Urinary bladder (tissue), 4 donors: ENCODE measurements around the gene YIPF2. TPM values are rescaled to one million over a fixed set of nuclear protein-coding genes. Genes with fewer than 3 reads are reported as not detected.

ENCODE experiments used
- DNase-seq: peaks from one replicate; pipeline ENCODE4 v3.0.0-alpha.2; 2015; ENCODE audit errors: extremely low spot score
- H3K27ac ChIP-seq: one replicate; pipeline ENCODE4 v1.5.1; 2013; ENCODE audit warnings: low read depth, mild to moderate bottlenecking, moderate library complexity
- H3K36me3 ChIP-seq: one replicate; pipeline ENCODE4 v1.6.1; 2013; ENCODE audit warnings: mild to moderate bottlenecking, moderate library complexity; ENCODE audit not compliant: insufficient read depth
- H3K4me1 ChIP-seq: one replicate; pipeline ENCODE4 v1.6.1; 2013; ENCODE audit warnings: mild to moderate bottlenecking, moderate library complexity; ENCODE audit not compliant: insufficient read depth
- H3K4me3 ChIP-seq: one replicate; pipeline ENCODE4 v1.5.1; 2013; ENCODE audit warnings: low read depth, low read length
- WGBS: extraction: QIAGEN DNeasy Blood & Tissue Kit; methylation state at CpG from one replicate; pipeline ENCODE4 v1.1.7; 2013; 5-methylcytosine and 5-hydroxymethylcytosine counted together
- polyA plus RNA-seq: library from polyadenylated mRNA; stranded (reverse); fragments of 200-250 nt; gene quantifications from one replicate; pipeline ENCODE4 v1.2.3, GENCODE V29; 2013
- total RNA-seq: library from RNA; depleted of rRNA; stranded (reverse); fragments of >200 nt; gene quantifications from one replicate; pipeline ENCODE4 v1.2.3, GENCODE V29; 2014
- donor health status: healthy with polysubstance abuse.
- donor health status: healthy.

YIPF2 gene
- total and polyA plus RNA-seq, 2 donors = 38.1 to 47.2 TPM

DNA sequence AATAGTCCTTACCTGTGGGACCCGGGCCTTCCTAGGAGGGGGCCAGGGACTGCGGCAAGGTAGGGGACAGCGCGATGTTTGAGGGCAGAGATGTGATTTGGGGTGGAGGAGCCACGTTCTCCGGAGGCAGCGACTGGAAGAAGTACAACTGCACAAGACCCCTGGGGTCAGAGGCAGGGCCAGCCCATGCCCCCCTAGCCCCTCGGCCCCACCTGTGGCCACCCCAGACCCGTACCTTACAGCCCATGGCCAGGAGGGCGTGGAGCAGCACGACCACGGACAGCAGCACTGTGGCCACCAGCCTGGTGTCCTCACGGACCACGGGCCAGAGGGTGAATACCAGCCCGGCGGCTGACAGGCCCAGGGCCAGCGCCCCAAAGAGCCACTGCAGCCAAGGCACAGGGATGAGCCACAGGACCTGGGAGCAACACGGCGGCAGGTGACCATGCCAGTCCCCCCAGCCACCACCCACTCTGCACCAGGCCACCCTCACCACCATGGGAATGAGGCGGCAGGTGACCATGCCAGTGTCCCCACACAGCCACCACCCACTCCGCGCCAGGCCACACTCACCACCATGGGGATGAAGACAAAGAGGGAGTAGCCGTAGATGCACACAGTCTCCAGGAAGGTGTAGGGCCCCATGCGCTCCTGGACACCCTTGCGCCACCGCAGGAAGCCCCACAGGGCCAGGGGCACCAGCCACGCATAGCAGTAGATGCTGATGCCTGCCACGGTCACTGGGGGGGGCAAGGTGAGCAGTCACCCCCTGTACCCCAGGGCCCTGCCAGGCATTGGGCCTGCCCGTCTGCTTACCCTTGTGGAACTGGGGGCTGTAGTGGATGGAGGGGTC lies 5.0 kb downstream of the YIPF2 start:
- Histone ChIP-seq H3K36me3 (peaks cover 5% of the 10 kb centered on the region), H3K4me1 (no peaks in the 10 kb centered on the region), H3K4me3 (no peak overlapping the region), H3K27ac (no peak overlapping the region)
- no peak for DNase-seq
- WGBS = 89% methylated on average over 29 of the region's 29 CpGs

DNA sequence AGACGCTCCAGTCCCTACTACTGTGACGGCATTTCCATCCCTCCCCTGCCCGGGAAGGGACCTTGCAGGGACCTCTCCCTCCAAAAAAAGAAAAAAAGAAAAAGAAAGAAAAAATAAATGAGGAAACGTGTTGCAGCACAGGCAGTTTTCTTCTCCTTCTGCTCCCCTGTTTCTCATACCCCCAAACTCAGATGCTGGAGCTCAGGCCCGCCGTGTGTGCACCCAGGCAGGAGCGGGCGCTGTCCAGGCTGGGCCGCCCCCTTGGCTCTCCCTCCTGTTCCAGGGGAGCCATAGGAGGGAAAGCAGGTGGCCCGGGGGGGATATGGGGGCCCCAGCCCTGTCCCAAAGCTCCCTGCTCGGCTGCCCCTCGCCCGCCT lies 5.8 kb downstream of the YIPF2 start:
- no peak overlapping the region for H3K4me3 ChIP-seq
- no peak for DNase-seq
- WGBS = 81% methylated on average over 13 of the region's 13 CpGs
- no peak overlapping the region for H3K27ac ChIP-seq
- no peaks in the 10 kb centered on the region for H3K4me1 ChIP-seq
- peaks cover 6% of the 10 kb centered on the region for H3K36me3 ChIP-seq

DNA sequence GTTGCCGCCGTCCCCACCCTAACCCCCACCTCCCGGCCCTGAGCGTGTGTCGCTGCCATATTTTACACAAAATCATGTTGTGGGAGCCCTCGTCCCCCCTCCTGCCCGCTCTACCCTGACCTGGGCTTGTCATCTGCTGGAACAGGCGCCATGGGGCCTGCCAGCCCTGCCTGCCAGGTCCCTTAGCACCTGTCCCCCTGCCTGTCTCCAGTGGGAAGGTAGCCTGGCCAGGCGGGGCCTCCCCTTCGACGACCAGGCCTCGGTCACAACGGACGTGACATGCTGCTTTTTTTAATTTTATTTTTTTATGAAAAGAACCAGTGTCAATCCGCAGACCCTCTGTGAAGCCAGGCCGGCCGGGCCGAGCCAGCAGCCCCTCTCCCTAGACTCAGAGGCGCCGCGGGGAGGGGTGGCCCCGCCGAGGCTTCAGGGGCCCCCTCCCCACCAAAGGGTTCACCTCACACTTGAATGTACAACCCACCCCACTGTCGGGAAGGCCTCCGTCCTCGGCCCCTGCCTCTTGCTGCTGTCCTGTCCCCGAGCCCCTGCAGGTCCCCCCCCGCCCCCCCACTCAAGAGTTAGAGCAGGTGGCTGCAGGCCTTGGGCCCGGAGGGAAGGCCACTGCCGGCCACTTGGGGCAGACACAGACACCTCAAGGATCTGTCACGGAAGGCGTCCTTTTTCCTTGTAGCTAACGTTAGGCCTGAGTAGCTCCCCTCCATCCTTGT lies 6.4 kb downstream of the YIPF2 start:
- peaks cover 6% of the 10 kb centered on the region for H3K36me3 ChIP-seq
- DNase-seq = no peak
- 70% methylated on average over 33 of the region's 33 CpGs for WGBS
- no peaks in the 10 kb centered on the region for H3K4me1 ChIP-seq
- no peak overlapping the region for H3K4me3 ChIP-seq
- no peak overlapping the region for H3K27ac ChIP-seq

DNA sequence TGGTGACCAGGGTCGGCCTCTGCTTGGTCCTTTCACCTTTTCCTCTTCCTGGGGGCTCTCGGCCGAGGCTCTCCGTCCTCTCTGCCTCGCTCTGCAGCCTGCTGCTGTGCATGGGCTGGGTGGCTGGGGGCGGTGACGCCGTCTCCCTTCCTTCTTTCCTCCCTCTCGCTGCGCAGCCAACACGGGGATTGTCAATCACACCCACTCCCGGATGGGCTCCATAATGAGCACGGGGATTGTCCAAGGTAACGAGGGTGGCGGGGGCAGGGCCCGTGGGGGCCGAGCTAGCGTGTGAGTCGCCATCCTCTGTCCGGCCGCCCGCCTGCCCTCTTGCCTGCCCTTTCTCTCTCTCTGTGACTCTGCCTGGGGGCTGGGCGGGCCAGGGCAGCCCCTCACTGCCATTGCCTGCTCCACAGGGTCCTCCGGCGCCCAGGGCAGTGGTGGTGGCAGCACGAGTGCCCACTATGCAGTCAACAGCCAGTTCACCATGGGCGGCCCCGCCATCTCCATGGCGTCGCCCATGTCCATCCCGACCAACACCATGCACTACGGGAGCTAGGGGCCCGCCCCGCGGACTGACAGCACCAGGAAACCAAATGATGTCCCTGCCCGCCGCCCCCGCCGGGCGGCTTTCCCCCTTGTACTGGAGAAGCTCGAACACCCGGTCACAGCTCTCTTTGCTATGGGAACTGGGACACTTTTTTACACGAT lies 7.1 kb downstream of the YIPF2 start:
- Histone ChIP-seq H3K36me3 (peaks cover 6% of the 10 kb centered on the region), H3K27ac (no peak overlapping the region), H3K4me3 (no peak overlapping the region), H3K4me1 (no peaks in the 10 kb centered on the region)
- DNase-seq = no peak
- 84% methylated on average over 43 of the region's 43 CpGs for WGBS

DNA sequence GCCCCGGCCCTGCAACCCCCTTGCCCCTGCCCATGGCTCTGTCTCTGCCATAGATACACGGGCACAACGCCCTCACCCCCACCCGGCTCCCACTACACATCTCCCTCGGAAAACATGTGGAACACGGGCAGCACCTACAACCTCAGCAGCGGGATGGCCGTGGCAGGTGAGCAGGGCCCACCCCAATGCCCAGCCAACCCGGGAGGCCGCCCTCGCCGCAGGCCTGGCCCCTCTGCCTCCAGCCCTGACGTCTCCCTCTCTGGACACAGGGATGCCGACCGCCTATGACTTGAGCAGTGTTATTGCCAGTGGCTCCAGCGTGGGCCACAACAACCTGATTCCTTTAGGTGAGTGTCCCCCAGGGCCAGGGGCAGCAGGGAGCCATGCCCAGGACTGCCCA lies 7.7 kb downstream of the YIPF2 start:
- Histone ChIP-seq H3K36me3 (peaks cover 6% of the 10 kb centered on the region), H3K4me3 (no peak overlapping the region), H3K27ac (no peak overlapping the region), H3K4me1 (no peaks in the 10 kb centered on the region)
- no peak for DNase-seq
- WGBS = 84% methylated on average over 16 of the region's 16 CpGs

DNA sequence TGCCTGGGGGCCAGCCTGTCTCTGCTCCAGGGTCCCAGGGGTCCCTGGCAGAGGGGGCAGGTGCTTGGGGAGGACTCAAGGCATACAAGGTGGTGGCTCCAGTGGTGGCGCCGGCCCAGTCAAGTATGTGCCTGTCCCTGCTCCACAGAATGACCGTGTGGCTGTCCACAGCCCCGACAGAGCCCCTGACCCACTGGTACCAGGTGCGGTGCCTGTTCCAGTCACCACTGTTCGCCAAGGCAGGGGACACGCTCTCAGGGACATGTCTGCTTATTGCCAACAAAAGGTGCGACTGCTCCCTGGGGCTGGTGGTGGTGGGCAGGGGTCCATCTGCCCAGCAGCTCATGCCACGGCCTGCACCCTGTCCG lies 8.2 kb downstream of the YIPF2 start:
- H3K4me3 ChIP-seq = no peak overlapping the region
- WGBS = 89% methylated on average over 10 of the region's 10 CpGs

DNA sequence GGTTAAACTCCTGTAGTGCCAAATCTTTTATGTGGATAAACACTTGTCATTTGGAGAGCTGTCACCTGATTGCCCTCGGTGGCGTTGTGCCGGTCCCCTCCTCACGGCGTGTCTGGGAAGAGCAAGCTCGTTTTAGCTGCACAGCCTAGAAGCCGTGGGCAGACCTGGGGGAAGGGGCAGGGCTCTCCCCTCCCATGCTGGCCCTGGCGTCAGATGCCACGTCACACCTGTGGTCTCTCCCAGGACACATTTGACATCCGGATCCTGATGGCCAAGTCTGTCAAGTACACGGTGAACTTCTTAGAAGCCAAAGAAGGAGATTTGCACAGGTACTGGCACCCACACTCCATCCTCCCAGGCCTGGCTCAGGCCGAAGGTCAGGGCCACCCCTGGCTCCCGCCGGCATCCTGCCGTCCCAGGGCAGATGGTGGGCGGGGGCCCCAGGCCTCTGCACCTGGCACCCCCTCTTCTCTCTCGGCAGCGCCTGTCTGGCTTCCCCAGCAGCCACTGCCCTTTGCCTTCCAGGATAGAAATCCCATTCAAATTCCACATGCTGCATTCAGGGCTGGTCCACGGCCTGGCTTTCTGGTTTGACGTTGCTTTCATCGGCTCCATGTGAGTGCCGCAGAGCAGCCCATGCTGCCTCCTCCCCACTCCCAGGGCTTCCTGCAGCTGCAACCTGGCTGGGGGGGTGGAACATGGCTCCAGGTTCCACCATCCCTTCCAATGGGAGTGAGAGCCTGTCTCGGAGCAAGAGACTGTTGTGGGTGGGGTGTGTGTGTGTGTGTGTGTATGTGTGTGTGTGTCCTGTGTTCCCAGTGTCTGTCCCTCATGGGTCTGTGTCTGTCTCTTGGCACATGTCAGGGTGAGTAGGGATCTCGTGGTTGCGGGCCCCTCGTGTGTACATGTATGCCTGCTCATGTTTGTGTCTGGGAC lies 8.8 kb downstream of the YIPF2 start:
- WGBS = 79% methylated on average over 26 of the region's 26 CpGs
- no peak overlapping the region for H3K4me3 ChIP-seq
- DNase-seq = no peak
- H3K36me3 ChIP-seq = peaks cover 6% of the 10 kb centered on the region
- no peaks in the 10 kb centered on the region for H3K4me1 ChIP-seq
- H3K27ac ChIP-seq = no peak overlapping the region

More for the DNA sequence above, 8.2 kb downstream of the YIPF2 start:
- H3K36me3 ChIP-seq = peaks cover 6% of the 10 kb centered on the region
- no peak overlapping the region for H3K27ac ChIP-seq
- H3K4me1 ChIP-seq = no peaks in the 10 kb centered on the region
- no peak for DNase-seq

DNA sequence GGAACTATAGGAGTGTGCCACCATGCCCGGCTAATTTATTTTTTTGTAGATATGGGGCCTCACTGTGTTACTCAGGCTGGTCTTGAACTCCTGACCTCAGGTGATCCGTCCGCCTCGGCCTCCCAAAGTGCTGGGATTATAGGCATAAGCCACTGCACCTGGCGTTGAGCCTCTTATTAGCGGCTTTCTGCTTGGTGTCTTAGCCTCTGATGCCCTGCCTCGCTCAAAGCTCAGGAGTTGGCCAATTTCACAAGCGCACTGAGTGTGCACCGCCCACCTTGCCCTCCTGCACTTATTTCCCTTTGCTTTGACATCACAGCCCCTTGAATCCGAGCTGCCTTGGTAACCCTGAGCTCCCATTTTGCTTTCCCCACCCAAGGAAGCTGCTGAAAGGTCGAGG lies 10.1 kb downstream of the YIPF2 start:
- no peaks in the 10 kb centered on the region for H3K4me1 ChIP-seq
- H3K27ac ChIP-seq = no peak overlapping the region
- WGBS = 90% methylated on average over 11 of the region's 11 CpGs
- H3K4me3 ChIP-seq = no peak overlapping the region
- DNase-seq = no peak
- peaks cover 6% of the 10 kb centered on the region for H3K36me3 ChIP-seq

DNA sequence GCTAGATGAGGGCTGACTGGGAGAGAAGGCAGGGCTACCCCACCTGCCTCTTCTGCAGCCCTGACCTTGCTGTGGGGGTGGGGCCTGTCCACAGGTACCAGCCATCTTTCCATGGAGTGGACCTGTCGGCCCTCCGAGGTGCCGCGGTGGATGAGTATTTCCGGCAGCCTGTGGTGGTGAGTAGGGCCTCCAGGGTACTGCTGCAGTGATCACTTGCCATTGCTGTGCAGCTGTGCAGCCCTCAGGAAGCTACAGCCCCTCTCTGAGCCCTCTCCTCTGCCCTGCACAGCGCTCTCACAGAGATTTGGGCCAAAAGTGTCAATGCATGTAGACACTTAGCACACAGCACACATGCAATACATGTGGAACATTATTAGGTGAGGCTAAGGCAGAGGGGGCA lies 11.8 kb downstream of the YIPF2 start:
- DNase-seq = no peak
- no peak overlapping the region for H3K4me3 ChIP-seq
- H3K27ac ChIP-seq = no peak overlapping the region
- no peaks in the 10 kb centered on the region for H3K4me1 ChIP-seq
- H3K36me3 ChIP-seq = peaks cover 3% of the 10 kb centered on the region
- WGBS = 95% methylated on average over 6 of the region's 6 CpGs

DNA sequence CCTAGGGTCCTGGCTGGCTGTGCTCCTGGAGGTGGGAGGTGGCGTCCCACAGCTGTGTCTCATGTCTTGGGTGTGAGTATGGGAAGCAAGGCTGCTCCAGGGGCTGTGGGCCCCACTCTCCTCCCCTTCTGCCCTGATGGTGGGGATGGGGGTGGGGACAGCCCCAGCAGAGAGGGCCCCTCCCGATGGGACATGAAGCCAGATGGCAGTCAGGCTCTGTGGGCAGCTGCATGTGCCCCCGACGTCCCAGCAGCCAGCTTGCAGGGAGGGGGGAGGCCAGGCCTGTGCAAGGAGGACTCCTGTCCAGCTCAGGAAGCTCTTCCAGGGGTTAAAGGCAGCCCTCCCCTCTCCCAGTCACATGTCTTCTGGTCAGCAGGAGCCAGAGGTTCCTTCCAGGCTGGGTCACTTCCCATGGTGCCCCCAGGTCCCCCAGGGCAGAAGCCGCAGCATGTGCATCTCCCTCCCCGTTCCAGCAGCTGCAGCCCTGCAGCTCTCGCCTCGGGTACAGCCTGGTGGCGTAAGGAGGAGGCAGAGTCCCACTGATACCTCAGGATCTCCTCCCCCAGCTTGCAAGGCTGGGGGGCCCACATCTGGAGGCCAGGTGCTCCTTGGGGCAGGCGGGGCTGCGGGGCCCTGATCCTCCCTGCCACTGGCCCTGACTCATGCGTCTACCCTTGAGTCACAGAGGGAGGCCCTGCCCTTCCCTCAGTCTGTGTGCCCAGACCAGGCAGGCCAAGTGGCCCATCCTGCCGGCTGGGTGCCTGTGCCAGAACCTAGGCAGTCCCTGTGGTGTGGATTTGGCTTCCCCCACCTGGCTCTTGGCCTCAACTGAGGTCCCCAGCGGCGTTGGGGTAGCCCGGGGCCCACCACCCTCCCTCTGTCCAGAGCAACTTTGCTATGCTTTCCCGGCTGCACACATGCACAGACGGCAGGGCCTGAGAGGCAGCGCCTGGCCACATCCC lies 13.0 kb downstream of the YIPF2 start:
- peaks cover 3% of the 10 kb centered on the region for H3K36me3 ChIP-seq
- no peak for DNase-seq
- H3K4me1 ChIP-seq = no peaks in the 10 kb centered on the region
- no peak overlapping the region for H3K27ac ChIP-seq
- H3K4me3 ChIP-seq = no peak overlapping the region
- WGBS = 81% methylated on average over 19 of the region's 19 CpGs

DNA sequence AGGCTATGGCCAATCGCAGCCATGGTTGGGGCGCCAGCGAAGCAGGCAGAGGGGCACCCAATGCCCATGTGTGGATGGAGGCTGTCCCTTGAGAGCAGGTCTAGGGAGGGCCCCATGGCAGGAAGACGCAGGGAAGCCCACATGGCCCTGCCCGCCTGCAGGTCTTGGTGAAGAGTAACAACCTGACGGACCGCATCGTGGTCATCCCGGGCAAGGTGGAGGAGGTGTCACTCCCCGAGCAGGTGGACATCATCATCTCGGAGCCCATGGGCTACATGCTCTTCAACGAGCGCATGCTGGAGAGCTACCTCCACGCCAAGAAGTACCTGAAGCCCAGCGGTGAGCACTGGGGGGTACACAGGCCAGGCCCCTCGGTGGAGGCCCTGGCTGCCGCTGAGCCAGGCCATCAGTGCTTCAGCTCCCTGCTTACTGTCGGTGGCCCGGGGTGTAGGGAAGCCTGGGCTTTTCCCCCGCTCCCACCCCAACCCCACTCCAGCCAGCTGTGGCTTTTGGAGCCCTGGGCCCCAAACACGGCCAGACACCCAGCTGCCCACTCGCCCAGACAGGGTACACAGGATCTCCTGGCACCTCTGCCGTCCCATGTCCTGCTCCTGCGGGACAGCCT lies 14.6 kb downstream of the YIPF2 start:
- Histone ChIP-seq H3K27ac (no peak overlapping the region), H3K4me1 (no peaks in the 10 kb centered on the region), H3K4me3 (no peak overlapping the region), H3K36me3 (peaks cover 3% of the 10 kb centered on the region)
- WGBS = 96% methylated on average over 24 of the region's 24 CpGs
- no peak for DNase-seq

DNA sequence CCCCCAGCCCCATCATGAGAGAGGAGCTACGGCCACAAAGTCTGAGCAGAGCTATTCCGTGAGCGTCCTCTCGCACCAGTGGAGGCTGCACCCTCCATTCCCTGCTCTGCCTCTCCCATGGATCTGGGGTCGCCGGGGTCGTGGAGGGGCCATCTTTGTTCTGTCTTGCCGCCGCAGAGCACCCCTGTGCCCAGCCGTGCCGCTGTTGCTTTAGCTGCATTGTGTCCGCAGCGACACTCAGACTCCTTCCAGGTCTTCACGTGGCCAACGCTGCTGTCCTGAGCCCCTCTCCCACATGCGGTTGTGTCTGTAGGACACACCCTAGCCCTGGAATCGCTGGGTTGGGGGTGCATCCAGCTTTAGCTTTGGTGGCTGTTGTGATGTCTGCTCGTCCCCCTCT lies 15.8 kb downstream of the YIPF2 start:
- DNase-seq = no peak
- Histone ChIP-seq H3K27ac (no peak overlapping the region), H3K36me3 (peaks cover 2% of the 10 kb centered on the region), H3K4me1 (no peaks in the 10 kb centered on the region), H3K4me3 (no peak overlapping the region)
- WGBS = 96% methylated on average over 18 of the region's 18 CpGs
